Cardiac muscle cell (in vitro differentiated cells and primary cell): ENCODE results near the gene TMEM59. TPM values are rescaled to one million over a fixed set of nuclear protein-coding genes. Genes with fewer than 3 reads are reported as not detected.
"Not testable (repeated sequence)": the region's sequence is repeated elsewhere in the genome, so short reads cannot be mapped to it uniquely, and the experiment has no call there.

Experiments
- DNase-seq, 2 donors: peaks; one replicate each; pipeline versions ENCODE4 v3.0.0 to v3.0.0-alpha.2; 2010 to 2017; ENCODE audit warnings: low read depth in 1 of 2, low spot score in 1 of 2
- H3K27ac ChIP-seq: fragments of 200-600 bp; sonication (generic); 2 replicates; pipeline ENCODE4 v1.5.1; 2016
- H3K27me3 ChIP-seq: fragments of 200-600 bp; sonication (generic); 2 replicates; pipeline ENCODE4 v1.6.0; 2016; ENCODE audit warnings: control low read depth
- H3K36me3 ChIP-seq: fragments of 200-600 bp; sonication (generic); 2 replicates; pipeline ENCODE4 v1.5.1; 2016; ENCODE audit warnings: control low read depth
- H3K4me1 ChIP-seq: fragments of 200-600 bp; sonication (generic); 2 replicates; pipeline ENCODE4 v1.8.1; 2017; ENCODE audit warnings: low read depth, mild to moderate bottlenecking, mixed run types
- H3K4me3 ChIP-seq: fragments of 200-600 bp; sonication (generic); 2 replicates; pipeline ENCODE4 v1.5.1; 2016; ENCODE audit warnings: mild to moderate bottlenecking
- H3K9me3 ChIP-seq: fragments of 200-600 bp; sonication (generic); 2 replicates; pipeline ENCODE4 v1.5.1; 2017; ENCODE audit warnings: low read depth, mild to moderate bottlenecking, control low read depth
- CTCF ChIP-seq: IDR thresholded peaks from 2 replicates; pipeline ENCODE4 v1.5.1; 2012; ENCODE audit warnings: low read depth, mild to moderate bottlenecking, low read length
- polyA plus RNA-seq: library from polyadenylated mRNA; unstranded; fragments of >200 nt; fragmentation: Nextera tagmentation; extraction: Ambion mirVana; gene quantifications from 2 replicates; pipeline ENCODE4 v1.2.1, GENCODE V29; 2016
- total RNA-seq: library from RNA; depleted of rRNA; stranded (reverse); fragments of >200 nt; gene quantifications from 2 replicates; pipeline ENCODE4 v1.2.3, GENCODE V29; 2016

The TMEM59 gene
- total and polyA plus RNA-seq, 2 experiments from 2014 or later, result 73.1 to 350 TPM

- no peak overlapping the region for H3K4me3 ChIP-seq
- no peak overlapping the region for H3K27ac ChIP-seq
- H3K9me3 ChIP-seq, result no peaks in the 10 kb centered on the region
- H3K36me3 ChIP-seq, result no peaks in the 10 kb centered on the region
- no peak for TF ChIP-seq CTCF
- no peaks in the 10 kb centered on the region for H3K4me1 ChIP-seq
- no peak for DNase-seq
- H3K27me3 ChIP-seq, result no peaks in the 10 kb centered on the region
Observed at GRCh38 chr1:54095546-54096226, 42.7 kb upstream of the TMEM59 start.

GRCh38 chr1:54094730-54095105 lies 41.7 kb upstream of the TMEM59 start:
- DNase-seq, H3K4me3 ChIP-seq, H3K36me3 ChIP-seq, H3K27ac ChIP-seq, H3K4me1 ChIP-seq, H3K27me3 ChIP-seq, H3K9me3 ChIP-seq: not testable (repeated sequence)

GRCh38 chr1:54094001-54094729 lies 41.2 kb upstream of the TMEM59 start:
- no peaks in the 10 kb centered on the region for H3K9me3 ChIP-seq
- no peaks in the 10 kb centered on the region for H3K4me1 ChIP-seq
- no peak for DNase-seq
- no peaks in the 10 kb centered on the region for H3K27me3 ChIP-seq
- H3K27ac ChIP-seq, result no peak overlapping the region
- H3K4me3 ChIP-seq, result no peak overlapping the region
- no peaks in the 10 kb centered on the region for H3K36me3 ChIP-seq
- no peak for TF ChIP-seq CTCF

DNA sequence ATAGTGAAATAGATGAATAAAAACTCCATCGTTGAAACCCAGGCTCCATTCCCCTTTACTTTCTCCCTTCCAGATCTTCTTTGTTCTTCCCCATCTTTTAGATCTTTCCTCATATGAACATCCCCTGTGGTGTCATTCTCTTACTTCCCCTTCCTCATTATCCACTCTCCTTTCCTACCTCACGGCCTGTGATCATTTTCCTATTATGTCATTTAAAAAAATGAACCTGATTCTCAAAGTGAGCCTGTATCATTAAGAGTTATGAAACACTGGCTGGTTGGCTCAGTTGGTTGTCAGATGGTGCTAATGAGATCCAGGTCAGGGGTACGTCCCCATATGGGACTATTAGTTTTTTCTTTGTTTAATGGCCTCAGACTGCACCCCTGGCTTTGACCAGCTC lies 38.7 kb upstream of the TMEM59 start:
- TF ChIP-seq CTCF, result no peak
- Histone ChIP-seq H3K27me3 (no peaks in the 10 kb centered on the region), H3K27ac (no peak overlapping the region), H3K36me3 (no peaks in the 10 kb centered on the region), H3K4me3 (no peak overlapping the region), H3K9me3 (no peaks in the 10 kb centered on the region), H3K4me1 (no peaks in the 10 kb centered on the region)
- no peak for DNase-seq

GRCh38 chr1:54088385-54088784 lies 35.4 kb upstream of the TMEM59 start:
- Histone ChIP-seq H3K36me3 (no peaks in the 10 kb centered on the region), H3K27me3 (no peaks in the 10 kb centered on the region), H3K4me3 (no peak overlapping the region), H3K4me1 (no peaks in the 10 kb centered on the region), H3K9me3 (no peaks in the 10 kb centered on the region), H3K27ac (no peak overlapping the region)
- no peak for TF ChIP-seq CTCF
- no peak for DNase-seq

GRCh38 chr1:54086754-54087153 lies 33.8 kb upstream of the TMEM59 start:
- H3K9me3 ChIP-seq, result no peaks in the 10 kb centered on the region
- no peak for DNase-seq
- H3K36me3 ChIP-seq, result no peaks in the 10 kb centered on the region
- no peak overlapping the region for H3K27ac ChIP-seq
- H3K4me1 ChIP-seq, result no peaks in the 10 kb centered on the region
- no peaks in the 10 kb centered on the region for H3K27me3 ChIP-seq
- H3K4me3 ChIP-seq, result no peak overlapping the region
- TF ChIP-seq CTCF, result no peak
